Hematopoietic multipotent progenitor cell treated with erythropoietin and hydrocortisone succinate and interleukin-3 and kit ligand, for 8 days (in vitro differentiated cells): ENCODE data around the gene POC1A.

Experiments
- DNase-seq: peaks from one replicate; pipeline ENCODE4 v3.0.0-alpha.2; 2015

Gene POC1A

DNA sequence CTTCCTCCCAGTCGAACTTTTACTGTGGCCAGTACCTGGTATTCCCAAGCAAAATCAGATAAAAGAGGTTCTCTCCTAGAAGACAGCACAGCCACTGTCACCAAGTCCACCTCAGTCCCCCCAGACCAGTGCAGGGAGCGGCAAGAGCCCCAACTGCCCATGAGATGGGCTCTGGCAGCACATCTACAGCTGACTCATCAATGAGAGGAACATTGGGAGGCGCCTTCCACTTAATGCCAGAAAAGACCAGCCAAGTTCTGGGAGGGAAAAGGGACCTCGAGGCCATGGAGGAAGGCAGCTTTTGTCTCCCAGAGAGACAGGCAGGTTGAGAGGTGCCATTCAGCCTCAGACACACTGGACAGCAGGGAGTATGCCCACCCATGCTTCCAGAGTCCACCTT, 28.2 kb downstream of the POC1A start:
- no peak for DNase-seq

DNA sequence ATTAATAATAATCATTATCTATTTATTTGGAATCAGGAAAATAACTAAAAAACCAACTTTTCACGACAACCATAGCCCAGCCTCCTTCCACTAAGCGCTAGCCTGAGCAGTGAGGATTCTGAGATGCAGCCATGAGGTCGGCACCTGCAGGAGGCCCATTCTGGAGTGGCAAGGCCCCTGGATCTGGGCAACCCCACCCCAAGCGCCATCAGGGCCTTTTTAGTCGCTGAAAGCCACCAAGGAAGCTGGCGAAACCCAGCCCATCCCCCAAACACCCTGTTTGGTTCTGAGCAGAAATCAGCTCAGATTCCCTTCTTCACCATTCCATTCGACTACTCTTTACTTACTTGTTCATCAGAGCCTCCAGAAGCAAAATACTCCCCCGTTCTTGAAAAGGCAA, 29.5 kb downstream of the POC1A start:
- no peak for DNase-seq

- DNase-seq = no peak
Measured at GRCh38 chr3:52124126-52124525, 30.1 kb downstream of the POC1A start.

DNA sequence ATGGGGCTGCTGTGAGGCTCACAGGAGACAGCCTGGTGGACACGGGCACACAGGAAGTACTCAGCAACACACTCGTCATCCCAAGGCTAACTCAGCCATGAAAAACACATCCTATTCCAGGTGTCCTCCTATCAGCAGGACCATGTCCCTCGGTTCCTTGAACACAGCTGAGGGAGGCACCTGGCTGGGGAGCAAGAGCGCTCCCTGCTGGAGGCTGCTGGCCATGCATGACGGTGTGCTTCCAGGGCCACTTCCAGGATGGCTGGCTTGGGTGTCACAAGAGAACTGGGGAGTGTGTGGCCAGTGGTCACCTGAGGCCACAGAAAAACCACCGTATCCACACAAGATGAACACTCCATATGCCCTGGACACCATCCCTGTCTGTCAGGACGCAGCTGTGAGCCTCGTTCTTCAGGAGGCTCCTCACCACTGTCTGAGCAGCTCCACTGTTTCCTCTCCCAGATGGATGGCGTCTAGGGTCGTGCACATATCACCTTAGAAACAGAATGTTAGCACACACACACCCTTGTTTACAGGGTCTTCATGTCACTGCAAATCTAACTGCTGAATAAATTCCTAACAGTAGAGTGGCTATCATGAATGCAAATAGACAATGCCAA, 31.0 kb downstream of the POC1A start:
- DNase-seq = peak; percentile 68

DNA sequence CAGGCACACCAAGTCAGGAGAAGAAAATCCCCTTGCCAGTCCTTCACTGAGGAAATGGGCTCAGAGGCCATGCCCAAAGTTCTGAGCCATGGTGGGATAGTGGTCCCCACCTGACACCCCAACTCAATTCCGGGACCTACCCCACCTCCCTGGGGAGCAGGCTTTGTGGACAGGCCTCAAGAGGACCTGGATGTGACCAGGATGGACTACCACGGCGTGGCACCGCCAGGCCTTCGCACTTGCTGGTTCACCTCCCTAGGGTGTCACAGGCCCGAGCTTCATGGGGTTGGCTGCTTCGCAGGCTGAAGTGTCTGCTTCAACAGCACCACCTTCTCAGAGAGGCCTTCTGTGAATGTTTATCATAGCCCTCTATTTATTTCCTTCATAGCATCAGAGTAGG, 31.7 kb downstream of the POC1A start:
- no peak for DNase-seq

DNA sequence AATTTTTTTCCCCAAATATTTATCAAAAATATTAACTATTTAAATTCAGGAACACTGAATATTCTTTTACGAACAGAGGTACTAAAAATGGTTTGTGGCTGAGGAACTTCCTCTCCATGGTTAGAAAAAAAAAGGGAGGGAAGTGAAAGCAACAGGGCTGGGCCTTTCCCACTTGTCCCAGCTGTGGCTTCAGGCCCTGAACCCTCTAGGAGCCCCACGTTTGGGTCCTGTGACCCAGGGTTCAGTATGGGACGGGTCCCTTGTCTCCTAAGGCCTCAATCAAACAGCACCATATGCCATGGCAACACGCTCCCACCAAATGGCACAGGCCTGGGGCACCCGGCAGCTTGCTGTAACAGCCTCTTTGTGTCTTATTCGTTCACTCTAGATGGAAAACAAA, 32.4 kb downstream of the POC1A start:
- no peak for DNase-seq

DNA sequence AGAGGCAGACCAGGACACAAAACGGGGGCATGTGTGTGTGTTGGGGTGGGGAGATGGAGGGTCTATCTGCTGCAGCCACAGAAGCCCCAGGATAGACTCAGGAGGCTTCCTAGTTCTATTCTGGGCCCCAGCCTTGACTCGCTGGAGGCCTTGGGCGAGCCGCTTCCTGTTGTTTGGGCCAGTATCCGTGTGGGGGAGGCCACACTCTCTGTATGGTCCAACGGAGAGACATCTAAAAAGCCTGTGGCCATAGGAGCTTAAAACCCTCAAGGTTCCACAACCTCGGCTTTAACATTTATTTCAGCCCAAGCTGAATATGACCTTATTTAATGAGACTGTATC, 32.8 kb downstream of the POC1A start:
- peak; percentile 25 for DNase-seq

GRCh38 chr3:52120556-52121463, 33.4 kb downstream of the POC1A start:
- DNase-seq = no peak

- DNase-seq = no peak
Measured at GRCh38 chr3:52119826-52120225, 34.4 kb downstream of the POC1A start.

GRCh38 chr3:52119099-52119498, 35.1 kb downstream of the POC1A start:
- DNase-seq = no peak

- DNase-seq = no peak
Measured at GRCh38 chr3:52118156-52118875, 35.9 kb downstream of the POC1A start.

DNA sequence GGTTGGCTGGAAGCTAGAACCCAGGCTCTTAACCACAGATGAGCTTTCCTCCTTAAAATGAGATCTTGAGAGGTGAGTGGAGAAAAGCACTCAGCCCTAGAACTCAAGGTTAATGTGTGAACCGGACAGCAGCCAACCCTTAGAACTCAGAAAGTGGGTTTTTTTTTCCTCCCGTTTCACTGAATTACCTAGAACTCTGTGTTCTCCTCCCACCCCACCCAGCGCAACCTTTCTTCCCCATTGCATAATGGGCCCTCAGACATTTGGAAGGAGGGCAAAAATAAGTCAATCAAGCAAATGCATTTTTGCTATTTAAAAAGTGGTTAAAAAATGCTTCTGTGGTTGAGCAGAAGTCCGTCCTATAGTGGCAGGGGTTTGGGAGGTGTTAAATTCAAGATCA, 36.7 kb downstream of the POC1A start:
- no peak for DNase-seq

- no peak for DNase-seq
Measured at GRCh38 chr3:52112056-52112455, 42.2 kb downstream of the POC1A start.

DNA sequence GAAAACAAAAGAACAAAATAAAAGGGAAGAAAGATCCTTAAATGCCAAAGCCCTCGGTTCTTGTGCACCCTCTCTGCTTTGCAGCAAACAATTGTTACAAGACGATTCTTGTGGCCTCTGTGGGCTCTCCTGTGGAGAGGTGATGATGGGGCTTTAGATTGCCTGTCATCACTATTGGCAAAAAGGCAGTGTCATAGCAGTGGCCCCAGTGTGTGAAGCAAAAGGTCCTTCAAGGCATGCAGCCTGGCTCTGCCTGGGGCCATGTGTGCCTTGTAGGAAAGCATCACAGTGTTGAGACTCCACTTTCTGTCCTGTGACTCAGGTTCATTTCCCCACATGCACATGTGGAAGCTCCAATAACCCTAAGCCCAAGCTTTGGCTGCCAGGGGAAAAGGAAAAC, 43.7 kb downstream of the POC1A start:
- no peak for DNase-seq

GRCh38 chr3:52109611-52110301, 44.5 kb downstream of the POC1A start:
- peak; percentile 42 for DNase-seq

DNA sequence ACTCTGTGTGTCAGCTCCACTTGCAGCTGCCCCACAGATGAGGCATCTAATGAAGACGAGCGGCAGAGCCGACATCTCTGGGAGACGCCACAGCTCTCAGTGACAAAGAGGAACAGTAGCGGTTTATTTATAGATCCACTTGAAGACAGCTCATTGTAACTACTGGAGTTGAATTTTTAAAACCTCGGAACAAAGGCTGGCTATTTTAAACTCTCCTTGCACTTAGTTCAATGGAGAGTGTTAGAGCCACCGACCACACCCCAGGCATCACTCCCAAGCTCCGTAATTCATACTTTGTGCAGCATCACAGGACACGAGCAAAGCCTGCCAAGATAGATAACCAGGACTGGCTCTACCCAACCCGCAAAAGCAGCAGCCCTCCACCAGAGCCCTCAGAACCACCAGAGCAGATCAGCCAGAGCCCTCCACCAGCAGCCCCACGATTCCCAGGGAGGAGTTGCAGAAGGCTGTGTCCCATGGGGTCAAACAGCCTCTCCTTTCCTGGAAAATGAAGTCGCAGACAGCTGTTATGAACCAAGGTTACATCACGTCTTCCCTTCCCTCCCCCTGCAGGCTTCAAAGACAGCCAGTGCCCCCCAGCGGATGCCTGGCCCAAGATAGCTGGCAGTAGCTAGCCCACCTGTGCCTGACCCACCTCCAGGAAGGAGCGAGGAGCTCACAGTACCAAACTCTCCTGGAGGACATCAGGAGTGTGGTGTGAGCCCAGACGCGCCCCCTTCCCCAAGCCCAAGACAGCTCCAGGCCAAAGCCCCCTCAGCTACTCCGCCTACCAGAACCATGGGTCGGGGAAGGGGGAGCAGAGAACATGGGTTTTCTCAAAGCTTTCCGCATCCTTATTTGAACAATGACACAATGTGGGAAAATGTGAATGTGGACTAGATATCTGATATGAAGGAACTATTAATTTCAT, 45.7 kb downstream of the POC1A start:
- peak; percentile 58 for DNase-seq

DNA sequence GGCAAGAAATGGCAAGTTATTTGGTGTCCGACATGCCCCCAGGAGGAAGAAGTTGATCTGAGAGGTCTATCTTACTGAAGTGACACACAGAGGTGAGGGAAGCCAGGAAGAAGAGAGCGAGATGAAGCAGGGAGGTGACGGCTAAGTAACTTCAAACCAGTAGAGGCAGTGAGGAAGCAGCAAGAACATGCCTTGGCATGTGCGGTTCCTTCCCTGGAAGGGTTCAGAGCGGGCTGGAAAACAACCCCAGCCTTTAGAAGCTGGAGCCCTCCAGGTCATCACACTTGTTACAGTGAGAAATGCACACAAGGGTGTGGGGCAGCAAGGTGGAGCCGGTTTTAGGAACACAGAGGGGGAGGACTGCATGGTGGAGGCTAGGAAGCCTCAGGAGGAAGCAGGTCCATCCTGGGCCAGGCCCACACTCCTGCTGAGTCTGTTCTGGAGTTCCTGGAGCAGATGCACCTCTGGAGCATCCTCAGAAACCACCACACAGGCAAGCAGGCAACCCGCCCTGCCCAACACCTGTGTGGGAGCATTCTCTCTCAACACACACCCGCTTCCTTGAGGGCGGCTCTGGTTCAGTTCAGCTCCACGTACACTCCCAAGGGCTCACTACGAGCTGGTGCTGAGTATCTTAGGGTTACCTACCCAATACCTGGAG, 47.1 kb downstream of the POC1A start:
- no peak for DNase-seq

DNA sequence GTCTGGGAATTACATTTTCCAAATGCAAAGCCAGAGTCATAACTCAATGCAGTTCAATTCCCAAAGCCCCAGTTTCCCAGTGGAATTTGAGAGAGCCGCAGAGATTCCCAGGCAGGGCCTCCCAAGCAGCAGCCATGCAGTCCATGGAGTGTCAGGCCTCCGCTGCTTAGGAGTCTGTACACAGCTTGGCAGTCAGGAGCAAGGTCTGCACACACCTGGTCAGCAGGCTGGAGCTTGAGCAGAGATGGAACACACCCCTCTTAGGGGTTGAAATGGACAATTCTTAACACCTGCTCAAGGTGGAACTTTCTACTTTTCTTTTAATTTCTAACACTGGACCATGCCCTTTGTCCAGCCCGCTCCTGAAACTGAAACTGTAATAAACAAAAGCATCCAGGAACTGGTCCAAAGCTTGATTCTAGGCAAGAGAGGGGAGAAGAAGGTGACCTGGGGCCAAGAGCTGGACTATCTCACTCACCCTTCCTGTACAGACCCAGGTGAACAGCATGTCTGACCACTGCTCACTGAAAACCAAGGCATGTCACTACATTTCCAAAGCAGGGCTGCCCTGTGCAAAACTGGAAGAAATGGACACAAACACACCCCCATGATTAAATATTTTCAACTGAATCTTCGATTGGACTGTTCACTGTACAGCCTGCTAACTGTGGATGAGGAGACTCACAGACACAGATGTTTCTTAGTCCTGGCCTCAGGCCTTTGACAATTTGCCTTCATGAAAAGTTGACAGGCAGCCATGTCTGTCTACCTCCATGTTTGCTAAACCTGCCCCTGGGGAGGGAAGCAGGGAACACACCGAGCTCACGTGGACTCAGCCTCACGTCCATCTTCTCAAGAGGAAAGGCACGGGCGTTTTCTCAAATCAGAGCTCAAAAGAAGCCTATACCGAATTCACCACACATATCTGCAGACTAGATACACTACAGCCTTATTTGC, 49.3 kb downstream of the POC1A start:
- DNase-seq = no peak

- DNase-seq = no peak
Measured at GRCh38 chr3:52102934-52103333, 51.3 kb downstream of the POC1A start.

GRCh38 chr3:52099001-52099401, 55.2 kb downstream of the POC1A start:
- no peak for DNase-seq
